ENCODE results near the gene COL5A3.
A peak's percentile ranks its signal among the peaks of the same experiment; 100 is the strongest.
"Not testable (repeated sequence)": the region's sequence is repeated elsewhere in the genome, so short reads cannot be mapped to it uniquely, and the experiment has no call there.

COL5A3 gene

GRCh38 chr19:9923440-9923839, 86.9 kb downstream of the COL5A3 start:
- ChIA-PET CTCF (interaction anchor here (1.3 to 1.9 kb wide), 4 partner anchors 9 to 104 kb away, joined by 3 to 8 read pairs (median 4); no protein-coding TSS in a partner anchor), POLR2A (no interaction called here)
- DNase-seq (ENCODE audit: extremely low spot score), result no peak

GRCh38 chr19:9922782-9923379, 87.4 kb downstream of the COL5A3 start:
- POLR2A ChIA-PET; DNase-seq (ENCODE audit: extremely low spot score): not testable (repeated sequence)
- CTCF ChIA-PET, result interaction anchor here (1.3 to 3.8 kb wide), 3 partner anchors 8 to 77 kb away, joined by 3 to 18 read pairs (median 5); no protein-coding TSS in a partner anchor

More at GRCh38 chr19:9923440-9923839, 86.9 kb downstream of the COL5A3 start:
- TF ChIP-seq CTCF (IDR thresholded peaks at IDR 0.05; ENCODE audit: control extremely low read depth, extremely low read depth, low read depth, missing control alignments), result no peak

GRCh38 chr19:9917321-9917720, 93.0 kb downstream of the COL5A3 start:
- DNase-seq (ENCODE audit: extremely low spot score), result no peak
- no peak for TF ChIP-seq CTCF (IDR thresholded peaks at IDR 0.05; ENCODE audit: control extremely low read depth, extremely low read depth, low read depth, missing control alignments)
- ChIA-PET POLR2A (no interaction called here), CTCF (interaction anchor here (1.0 kb wide), 1 partner anchor 13 kb away, joined by 3 read pairs; no protein-coding TSS in a partner anchor)

GRCh38 chr19:9916719-9917118, 93.6 kb downstream of the COL5A3 start:
- DNase-seq (ENCODE audit: extremely low spot score), result no peak
- no peak for TF ChIP-seq CTCF (IDR thresholded peaks at IDR 0.05; ENCODE audit: control extremely low read depth, extremely low read depth, low read depth, missing control alignments)
- POLR2A ChIA-PET, result no interaction called here
- CTCF ChIA-PET, result interaction anchor here (1.0 kb wide), 1 partner anchor 14 kb away, joined by 3 read pairs; no protein-coding TSS in a partner anchor

GRCh38 chr19:9914315-9915207, 95.7 kb downstream of the COL5A3 start:
- peak; percentile 85 for TF ChIP-seq CTCF (IDR thresholded peaks at IDR 0.05; ENCODE audit: control extremely low read depth, extremely low read depth, low read depth, missing control alignments)
- POLR2A ChIA-PET, result no interaction called here
- peak; percentile 87 for DNase-seq (ENCODE audit: extremely low spot score)
- CTCF ChIA-PET, result interaction anchor here (1.0 kb wide), 1 partner anchor 8 kb away, joined by 3 read pairs; no protein-coding TSS in a partner anchor

GRCh38 chr19:9914001-9914314, 96.3 kb downstream of the COL5A3 start:
- ChIA-PET POLR2A (no interaction called here), CTCF (no interaction called here)
- no peak for TF ChIP-seq CTCF (IDR thresholded peaks at IDR 0.05; ENCODE audit: control extremely low read depth, extremely low read depth, low read depth, missing control alignments)
- no peak for DNase-seq (ENCODE audit: extremely low spot score)
